Epithelial cell of proximal tubule (primary cell): Measurements from ENCODE around the gene CENPC. TPM values are rescaled to one million over a fixed set of nuclear protein-coding genes. Genes with fewer than 3 reads are reported as not detected.

Experiments
- DNase-seq: peaks from one replicate; pipeline ENCODE4 v3.0.0-alpha.2; 2011; ENCODE audit warnings: low read depth
- H3K4me3 ChIP-seq: 2 replicates; pipeline ENCODE4 v1.5.1; 2011; ENCODE audit warnings: low read depth, mild to moderate bottlenecking, low read length
- total RNA-seq: library from RNA; depleted of rRNA; stranded (reverse); fragments of >200 nt; gene quantifications from 2 replicates; pipeline ENCODE4 v1.2.3, GENCODE V29; 2015
- TF ChIP-seq, protein P1 (sequence below): conservative IDR thresholded peaks from 2 replicates; pipeline ENCODE4 v1.5.1; 2012; ENCODE audit warnings: low read depth, mild to moderate bottlenecking, low read length

CENPC gene
- total RNA-seq, 1 donor from 2014 or later = 11.5 TPM

DNA sequence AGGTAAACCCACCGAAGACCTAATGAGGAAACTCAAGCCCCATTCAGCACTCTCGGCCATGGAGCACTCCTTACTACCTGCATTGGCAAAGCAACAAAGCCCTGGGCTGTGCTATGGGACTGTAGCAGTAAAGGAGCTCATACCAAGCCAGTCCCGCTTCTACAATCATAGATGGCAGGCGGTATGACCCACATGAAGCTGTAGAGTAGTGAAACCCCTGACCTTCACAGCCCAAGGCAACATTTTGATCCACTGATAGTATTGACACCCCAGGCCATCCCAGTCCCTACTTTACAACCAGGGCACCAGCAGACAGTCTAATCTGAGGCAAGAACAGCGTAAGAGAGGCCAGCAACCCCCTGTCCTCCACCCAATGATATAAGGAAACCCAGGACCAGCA, 25.2 kb downstream of the CENPC start:
- TF ChIP-seq, protein P1, sequence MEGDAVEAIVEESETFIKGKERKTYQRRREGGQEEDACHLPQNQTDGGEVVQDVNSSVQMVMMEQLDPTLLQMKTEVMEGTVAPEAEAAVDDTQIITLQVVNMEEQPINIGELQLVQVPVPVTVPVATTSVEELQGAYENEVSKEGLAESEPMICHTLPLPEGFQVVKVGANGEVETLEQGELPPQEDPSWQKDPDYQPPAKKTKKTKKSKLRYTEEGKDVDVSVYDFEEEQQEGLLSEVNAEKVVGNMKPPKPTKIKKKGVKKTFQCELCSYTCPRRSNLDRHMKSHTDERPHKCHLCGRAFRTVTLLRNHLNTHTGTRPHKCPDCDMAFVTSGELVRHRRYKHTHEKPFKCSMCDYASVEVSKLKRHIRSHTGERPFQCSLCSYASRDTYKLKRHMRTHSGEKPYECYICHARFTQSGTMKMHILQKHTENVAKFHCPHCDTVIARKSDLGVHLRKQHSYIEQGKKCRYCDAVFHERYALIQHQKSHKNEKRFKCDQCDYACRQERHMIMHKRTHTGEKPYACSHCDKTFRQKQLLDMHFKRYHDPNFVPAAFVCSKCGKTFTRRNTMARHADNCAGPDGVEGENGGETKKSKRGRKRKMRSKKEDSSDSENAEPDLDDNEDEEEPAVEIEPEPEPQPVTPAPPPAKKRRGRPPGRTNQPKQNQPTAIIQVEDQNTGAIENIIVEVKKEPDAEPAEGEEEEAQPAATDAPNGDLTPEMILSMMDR = no peak
- no peak for DNase-seq
- no peak overlapping the region for H3K4me3 ChIP-seq

- TF ChIP-seq, protein P1 = no peak
- DNase-seq = no peak
- H3K4me3 ChIP-seq = no peak overlapping the region
These were observed 32.8 kb downstream of the CENPC start for GRCh38 chr4:67512501-67512900.

GRCh38 chr4:67500373-67500772, 44.9 kb downstream of the CENPC start:
- TF ChIP-seq, protein P1 = no peak
- H3K4me3 ChIP-seq = no peak overlapping the region
- DNase-seq = no peak

DNA sequence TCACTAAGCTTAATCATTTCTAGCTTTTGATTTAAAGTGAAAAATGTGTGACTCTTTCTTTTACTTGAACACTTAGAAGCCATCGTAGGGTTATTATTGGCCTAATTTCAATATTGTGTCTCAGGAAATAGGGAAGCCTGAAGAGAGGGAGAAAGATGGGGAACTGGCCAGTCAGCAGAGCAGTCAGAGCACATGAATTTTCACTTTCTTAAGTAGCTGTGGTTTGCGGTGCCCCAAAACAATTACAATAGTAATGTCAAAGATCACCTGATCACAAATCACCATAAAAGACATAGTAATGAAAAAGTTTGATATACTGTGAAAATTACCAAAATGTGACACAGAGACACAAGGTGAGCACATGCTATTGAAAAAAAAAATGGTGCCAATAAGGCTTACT, 45.5 kb downstream of the CENPC start:
- H3K4me3 ChIP-seq = no peak overlapping the region
- DNase-seq = no peak
- TF ChIP-seq, protein P1 = no peak

- DNase-seq = no peak
- no peak overlapping the region for H3K4me3 ChIP-seq
- TF ChIP-seq, protein P1 = no peak
These were observed 61.3 kb downstream of the CENPC start for GRCh38 chr4:67483868-67484602.

DNA sequence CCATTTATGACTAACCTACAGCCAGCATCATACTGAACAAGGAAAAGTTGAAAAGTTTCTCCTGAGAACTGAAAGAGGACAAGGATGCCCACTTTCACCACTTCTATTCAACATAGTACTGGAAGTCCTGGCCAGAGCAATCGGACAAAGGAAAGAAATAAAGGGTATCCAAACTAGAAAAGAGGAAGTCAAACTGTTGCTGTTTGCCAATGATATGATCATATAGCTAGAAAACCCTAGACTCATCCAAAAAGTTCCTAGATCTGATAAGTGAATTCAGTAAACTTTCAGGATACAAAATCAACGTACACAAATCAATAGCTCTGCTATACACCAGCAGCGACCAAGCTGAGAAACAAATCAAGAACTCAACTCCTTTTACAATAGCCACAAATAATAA, 64.5 kb downstream of the CENPC start:
- no peak for DNase-seq
- no peak overlapping the region for H3K4me3 ChIP-seq
- TF ChIP-seq, protein P1 = no peak

DNA sequence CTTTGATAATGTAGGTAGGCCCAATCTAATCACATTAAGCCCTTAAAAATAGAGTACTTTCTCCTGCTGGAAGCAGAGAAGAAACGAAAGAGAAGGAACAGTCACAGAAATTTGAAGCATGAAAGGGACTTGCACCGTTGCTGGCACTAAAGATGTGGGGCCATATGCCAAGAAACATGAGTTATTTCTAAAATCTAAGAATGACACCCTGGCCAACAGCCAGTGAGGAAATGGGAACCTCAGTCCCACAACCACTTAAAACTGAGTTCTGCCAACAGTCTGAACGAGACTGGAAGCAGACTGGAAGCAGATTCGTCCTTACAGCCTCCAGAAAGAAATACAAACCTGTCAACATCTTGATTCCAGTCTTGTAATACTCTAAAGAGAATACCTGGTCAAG, 70.1 kb downstream of the CENPC start:
- no peak overlapping the region for H3K4me3 ChIP-seq
- TF ChIP-seq, protein P1 = no peak

More for the DNA sequence above, 70.1 kb downstream of the CENPC start:
- no peak for DNase-seq
